Cardiac fibroblast (primary cell): Measurements from ENCODE around the gene TLCD2.
"Not testable (repeated sequence)": the region's sequence is repeated elsewhere in the genome, so short reads cannot be mapped to it uniquely, and the experiment has no call there.

ENCODE experiments used
- DNase-seq, 2 donors: peaks; one replicate each; pipeline versions ENCODE4 v3.0.0 to v3.0.0-alpha.2; 2010; ENCODE audit warnings: low read depth in 2 of 2
- H3K4me3 ChIP-seq, 2 donors: replicated peaks in 1 of 2; 1 replicate in 1 of 2; 2 replicates in 1 of 2; pipeline ENCODE4 v1.5.1; 2011; ENCODE audit warnings: low read depth in 2 of 2, low read length in 2 of 2, mild to moderate bottlenecking in 2 of 2, moderate library complexity in 1 of 2
- TF ChIP-seq, protein P1 (sequence below): IDR thresholded peaks from one replicate; pipeline ENCODE4 v1.5.1; 2011; ENCODE audit warnings: low read depth, mild to moderate bottlenecking, low read length, inconsistent platforms

Gene TLCD2

DNA sequence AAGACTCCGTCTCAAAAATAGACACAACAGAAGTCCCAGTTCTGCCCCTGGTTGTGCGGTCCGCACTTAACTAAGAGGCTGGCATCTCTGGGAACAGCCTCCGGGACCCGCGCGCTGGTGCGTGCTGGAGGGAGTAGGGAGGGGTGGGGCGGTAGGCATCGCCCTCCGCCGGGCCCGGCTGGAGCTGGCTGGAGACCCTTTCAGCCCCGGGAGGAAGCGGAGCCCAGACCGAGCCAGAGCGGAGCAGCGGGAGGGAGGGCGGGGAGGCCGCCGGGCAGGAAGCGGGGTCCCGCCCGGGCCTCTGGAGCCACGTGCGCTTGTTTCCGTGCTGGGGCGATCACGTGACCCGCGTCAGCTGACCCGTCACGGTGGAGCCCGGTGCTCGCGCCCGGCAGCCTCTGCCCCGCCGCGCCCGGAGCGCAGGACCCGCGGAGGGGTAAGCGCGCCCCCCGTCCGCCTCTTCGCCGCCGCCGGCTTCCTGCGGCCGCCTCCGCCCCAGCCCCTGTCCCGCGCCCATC is 14.2 kb upstream of the TLCD2 start, which contains the start of gene WDR81:
WDR81 (plus strand) TSS at position 354 of the 518 bp plus-strand sequence. CDS start 256 bp downstream, outside the sequence.
- peak within 1 kb of the TSS; percentile 56 to 58 for H3K4me3 ChIP-seq
- peak; percentile 82 to 90 for DNase-seq
- TF ChIP-seq, protein P1, sequence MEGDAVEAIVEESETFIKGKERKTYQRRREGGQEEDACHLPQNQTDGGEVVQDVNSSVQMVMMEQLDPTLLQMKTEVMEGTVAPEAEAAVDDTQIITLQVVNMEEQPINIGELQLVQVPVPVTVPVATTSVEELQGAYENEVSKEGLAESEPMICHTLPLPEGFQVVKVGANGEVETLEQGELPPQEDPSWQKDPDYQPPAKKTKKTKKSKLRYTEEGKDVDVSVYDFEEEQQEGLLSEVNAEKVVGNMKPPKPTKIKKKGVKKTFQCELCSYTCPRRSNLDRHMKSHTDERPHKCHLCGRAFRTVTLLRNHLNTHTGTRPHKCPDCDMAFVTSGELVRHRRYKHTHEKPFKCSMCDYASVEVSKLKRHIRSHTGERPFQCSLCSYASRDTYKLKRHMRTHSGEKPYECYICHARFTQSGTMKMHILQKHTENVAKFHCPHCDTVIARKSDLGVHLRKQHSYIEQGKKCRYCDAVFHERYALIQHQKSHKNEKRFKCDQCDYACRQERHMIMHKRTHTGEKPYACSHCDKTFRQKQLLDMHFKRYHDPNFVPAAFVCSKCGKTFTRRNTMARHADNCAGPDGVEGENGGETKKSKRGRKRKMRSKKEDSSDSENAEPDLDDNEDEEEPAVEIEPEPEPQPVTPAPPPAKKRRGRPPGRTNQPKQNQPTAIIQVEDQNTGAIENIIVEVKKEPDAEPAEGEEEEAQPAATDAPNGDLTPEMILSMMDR, result no peak

DNA sequence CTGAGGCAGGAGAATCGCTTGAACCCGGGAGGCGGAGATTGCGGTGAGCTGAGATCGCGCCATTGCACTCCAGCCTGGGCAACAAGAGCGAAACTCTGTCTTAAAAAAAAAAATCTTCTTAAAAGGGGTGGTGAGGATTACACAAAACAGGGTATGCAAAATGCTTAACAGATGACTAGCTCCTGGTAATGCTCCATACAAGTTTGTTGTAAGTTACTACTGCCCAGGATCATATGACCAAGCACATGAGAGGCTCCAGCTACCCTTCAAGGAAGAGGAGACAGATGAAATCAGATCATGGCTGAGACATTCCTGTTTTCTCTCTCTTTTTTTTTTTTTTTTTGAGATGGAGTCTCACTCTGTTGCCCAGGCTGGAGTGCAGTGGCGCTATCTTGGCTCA is 11.8 kb upstream of the TLCD2 start:
- H3K4me3 ChIP-seq, result not testable (repeated sequence)
- DNase-seq, result peak; percentile 66 to 73

DNA sequence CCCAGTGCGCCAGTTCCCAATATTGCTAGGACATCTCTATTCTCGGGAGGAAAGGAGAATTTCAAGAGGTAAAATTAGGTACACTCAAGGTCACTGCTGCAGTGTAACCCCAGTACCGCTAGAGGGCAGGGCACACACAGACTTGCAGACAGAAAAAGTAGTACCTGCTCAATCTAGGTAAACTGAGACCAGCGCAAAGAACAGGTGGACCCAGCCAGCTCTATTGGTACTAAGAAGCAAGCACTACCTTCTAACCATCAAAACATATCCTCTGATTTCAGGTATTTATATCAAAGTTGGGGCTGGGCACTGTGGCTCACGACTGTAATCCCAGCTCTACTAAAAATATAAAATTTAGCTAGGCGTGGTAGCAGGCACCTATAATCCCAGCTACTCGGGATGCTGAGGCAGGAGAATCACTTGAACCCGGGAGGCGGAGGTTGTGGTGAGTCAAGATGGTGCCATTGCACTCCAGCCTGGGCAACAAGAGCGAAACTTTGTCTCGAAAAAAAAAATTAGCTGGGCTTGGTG is 10.7 kb upstream of the TLCD2 start:
- DNase-seq, result peak; percentile 71 to 73
- H3K4me3 ChIP-seq, result no peak overlapping the region
- TF ChIP-seq, protein P1, result peak; percentile 98

DNA sequence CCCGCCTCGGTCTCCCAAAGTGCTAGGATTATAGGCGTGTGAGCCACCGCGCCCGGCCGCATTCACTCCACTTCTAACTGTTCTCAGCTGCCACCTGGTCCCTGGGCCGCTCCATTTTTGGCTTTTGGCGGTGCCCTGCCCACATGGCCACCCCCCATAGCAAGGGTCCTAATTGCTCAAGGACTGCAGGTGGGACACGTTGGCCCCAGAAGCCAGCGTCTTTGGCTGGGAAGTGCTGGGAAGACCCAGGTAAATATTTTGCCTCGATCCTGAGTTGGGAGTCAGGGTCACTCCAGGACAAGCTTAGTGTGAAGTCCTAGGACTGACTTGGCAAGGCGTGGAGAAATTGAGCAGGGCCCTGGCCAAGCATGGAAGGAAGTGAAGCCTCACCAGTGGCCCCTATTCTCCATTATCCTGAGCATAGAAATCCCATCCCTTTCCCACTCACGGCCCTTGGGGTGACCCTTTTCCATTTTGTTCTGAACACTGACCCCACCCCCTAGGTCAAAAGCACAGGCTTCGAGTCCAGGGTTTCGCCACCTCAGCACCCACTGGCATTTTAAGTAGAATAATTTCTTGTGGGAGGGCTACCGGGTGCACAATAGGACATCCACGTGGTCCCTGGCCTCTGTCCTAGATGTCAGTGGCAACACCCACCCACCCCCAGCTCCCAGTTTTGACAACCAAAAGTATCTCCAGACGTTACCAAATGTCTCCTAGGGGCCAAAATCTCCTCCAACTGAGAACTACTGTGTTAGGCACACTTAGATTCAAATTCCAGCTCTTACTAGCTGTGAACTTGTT is 8.4 kb upstream of the TLCD2 start:
- TF ChIP-seq, protein P1, result no peak
- H3K4me3 ChIP-seq, result no peak overlapping the region
- no peak for DNase-seq

DNA sequence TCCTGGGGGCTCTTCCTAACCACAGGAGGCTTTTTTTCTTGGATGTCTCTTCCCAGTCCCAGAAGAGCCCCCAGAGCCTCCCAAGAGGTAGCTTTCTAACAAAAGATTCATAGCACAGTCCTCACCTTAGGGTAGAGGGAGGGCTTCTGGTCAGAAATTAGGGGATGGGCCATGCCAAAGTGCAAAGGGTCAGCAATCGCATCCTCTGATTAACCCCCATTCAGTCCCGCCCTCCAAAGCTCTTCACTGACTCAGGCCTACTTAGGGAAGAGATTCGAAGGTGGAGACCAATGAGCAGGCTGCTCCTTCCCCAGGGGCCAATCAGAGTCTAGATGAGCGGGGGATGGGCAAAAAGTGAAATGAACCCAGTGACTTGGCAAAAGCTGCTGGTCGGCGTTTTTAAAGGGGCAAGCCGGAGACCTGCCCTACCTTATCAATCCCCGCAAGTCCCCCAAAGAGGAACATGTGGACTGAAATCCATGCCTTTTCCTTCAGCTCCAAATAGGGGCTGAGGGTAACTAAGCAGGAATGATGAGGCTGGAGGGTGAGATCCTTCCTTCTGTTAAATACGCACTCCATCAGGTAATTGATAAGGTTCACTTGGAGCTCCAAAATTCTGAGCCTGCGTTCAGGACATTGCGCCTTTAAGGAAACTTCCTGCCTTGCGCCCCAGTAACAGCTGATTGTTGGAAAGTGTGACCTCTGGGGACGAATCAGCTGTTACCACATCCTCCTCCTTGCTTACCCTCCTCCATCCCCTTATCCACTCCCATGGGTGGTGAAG is 6.9 kb upstream of the TLCD2 start:
- peak overlapping the region; percentile 75 to 78 for H3K4me3 ChIP-seq
- TF ChIP-seq, protein P1, result no peak
- peak; percentile 99 to 100 for DNase-seq

DNA sequence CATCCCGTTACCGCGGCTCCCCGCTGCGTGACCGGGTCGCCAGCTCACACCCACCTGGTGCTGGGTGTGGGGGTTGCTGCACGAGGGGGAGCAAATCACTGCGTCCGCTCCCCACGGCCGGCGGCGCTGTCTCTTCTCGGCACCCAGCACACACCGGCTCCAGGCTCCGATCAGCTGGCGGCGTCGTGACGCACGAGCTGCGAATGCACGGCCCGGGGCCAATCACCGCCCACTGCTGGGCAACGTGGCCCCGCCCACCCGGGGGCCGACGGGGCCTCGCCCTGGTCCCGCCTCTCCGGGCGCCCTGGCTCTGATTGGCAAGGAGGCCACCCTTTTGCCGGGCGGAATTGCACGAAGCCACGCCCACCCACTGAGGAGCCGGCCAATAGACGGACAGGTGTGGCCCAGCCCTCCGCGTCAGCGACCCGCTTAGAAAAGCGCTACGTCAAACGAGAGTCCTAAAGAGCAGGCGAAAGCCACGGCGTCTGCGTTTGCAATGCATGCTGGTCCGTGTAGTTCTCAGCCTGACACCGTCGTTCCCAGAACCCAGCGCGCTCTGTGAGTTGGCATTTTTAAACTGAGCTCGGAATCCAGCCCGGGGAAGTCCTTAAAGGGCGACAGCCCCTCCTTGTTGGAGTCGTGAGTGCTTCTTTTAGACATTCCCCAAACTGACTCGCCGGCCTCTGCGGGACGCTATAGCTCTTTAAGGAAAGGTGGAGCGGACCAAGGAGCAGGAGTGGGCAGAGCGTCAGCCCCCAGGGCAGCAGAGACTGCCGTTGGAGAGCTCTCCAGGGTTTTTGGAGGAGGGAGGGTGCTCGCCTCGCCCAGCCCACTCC is 6.1 kb upstream of the TLCD2 start:
- TF ChIP-seq, protein P1, result peak; percentile 17
- peak overlapping the region; percentile 93 to 95 for H3K4me3 ChIP-seq
- peak; percentile 100 for DNase-seq
